ENCODE data around the gene SPDL1. TPM values are rescaled to one million over a fixed set of nuclear protein-coding genes. Genes with fewer than 3 reads are reported as not detected.

The SPDL1 gene
- total RNA-seq, 1 experiment from 2014 or later: 29.9 TPM

GRCh38 chr5:169591636-169592035 is 8.1 kb downstream of the SPDL1 start:
- Histone ChIP-seq H3K4me2 (ENCODE audit: low read length) (no peak overlapping the region), H3K9me2 (replicated peaks; ENCODE audit: low read length) (no peaks in the 10 kb centered on the region), H3K27ac (ENCODE audit: low read length) (peak overlapping the region; percentile 93), H2AFZ (ENCODE audit: low read length) (no peak overlapping the region), H3K9me3 (ENCODE audit: low read length) (no peaks in the 10 kb centered on the region), H3F3A (ENCODE audit: low read length, unreplicated experiment) (peaks cover 12% of the 10 kb centered on the region), H4K20me1 (ENCODE audit: low read length) (no peaks in the 10 kb centered on the region), H3K4me3 (ENCODE audit: low read length) (no peak overlapping the region), H3K79me2 (ENCODE audit: low read length) (peaks cover 45% of the 10 kb centered on the region), H3K36me3 (ENCODE audit: low read depth, low read length) (peaks cover 68% of the 10 kb centered on the region), H3K4me1 (ENCODE audit: insufficient read depth, low read length) (peaks cover 47% of the 10 kb centered on the region), H3K9ac (ENCODE audit: low read length) (peak overlapping the region; percentile 73; the same call in 1 of the 2 replicates), H3K27me3 (ENCODE audit: low read length) (no peaks in the 10 kb centered on the region)
- ChIA-PET CTCF (no interaction called here), POLR2A (ENCODE audit: unreplicated experiment) (no interaction called here)
- BruUV-seq (replicated peaks): no TSS peak
- intact Hi-C loops (cut with micrococcal nuclease): loop anchor here (2.0 to 5.0 kb wide), 3 partner anchors 41 to 1796 kb away; partner anchors contain the start of gene NPM1
- DNase-seq (peak; percentile 60), ATAC-seq (peak; percentile 48)
- TF ChIP-seq EZH2phosphoT487 (IDR thresholded peaks at IDR 0.05; ENCODE audit: borderline replicate concordance, low read length) (no peak), CTCF (conservative IDR thresholded peaks at IDR 0.05; ENCODE audit: low read depth, low read length) (no peak), EZH2 (IDR thresholded peaks at IDR 0.05; ENCODE audit: low read length, unreplicated experiment) (no peak)

GRCh38 chr5:169592937-169593650 is 9.5 kb downstream of the SPDL1 start:
- intact Hi-C loops (cut with micrococcal nuclease): loop anchor here (1.0 to 5.0 kb wide), 6 partner anchors 9 to 1794 kb away; partner anchors contain the start of genes NPM1 and SPDL1
- Histone ChIP-seq H3K9me3 (ENCODE audit: low read length) (no peaks in the 10 kb centered on the region), H2AFZ (ENCODE audit: low read length) (no peak overlapping the region), H3K9me2 (replicated peaks; ENCODE audit: low read length) (no peaks in the 10 kb centered on the region), H4K20me1 (ENCODE audit: low read length) (no peaks in the 10 kb centered on the region), H3K27me3 (ENCODE audit: low read length) (no peaks in the 10 kb centered on the region), H3K36me3 (ENCODE audit: low read depth, low read length) (peaks cover 74% of the 10 kb centered on the region), H3K9ac (ENCODE audit: low read length) (peak overlapping the region; percentile 73), H3K4me3 (ENCODE audit: low read length) (peak overlapping the region; percentile 39), H3K4me1 (ENCODE audit: insufficient read depth, low read length) (peaks cover 47% of the 10 kb centered on the region), H3F3A (ENCODE audit: low read length, unreplicated experiment) (peaks cover 12% of the 10 kb centered on the region), H3K27ac (ENCODE audit: low read length) (peak overlapping the region; percentile 93), H3K4me2 (ENCODE audit: low read length) (peak overlapping the region; percentile 73), H3K79me2 (ENCODE audit: low read length) (peaks cover 31% of the 10 kb centered on the region)
- BruUV-seq (replicated peaks): no TSS peak
- POLR2A ChIA-PET (ENCODE audit: unreplicated experiment): interaction anchor here (0.6 to 1.2 kb wide), 3 partner anchors 9 to 619 kb away, joined by 5 to 27 read pairs (median 6); partner anchors contain the start of gene SPDL1
- CTCF ChIA-PET: interaction anchor here (0.5 to 0.8 kb wide), 4 partner anchors 9 to 619 kb away, joined by 4 to 5 read pairs (median 4); partner anchors contain the start of gene SPDL1
- DNase-seq (peak; percentile 97), ATAC-seq (peak; percentile 92)
- TF ChIP-seq EZH2 (IDR thresholded peaks at IDR 0.05; ENCODE audit: low read length, unreplicated experiment): no peak
- TF ChIP-seq EZH2phosphoT487 (IDR thresholded peaks at IDR 0.05; ENCODE audit: borderline replicate concordance, low read length): no peak
- no peak for TF ChIP-seq CTCF (conservative IDR thresholded peaks at IDR 0.05; ENCODE audit: low read depth, low read length)
